A673 (cell line): ENCODE results near the gene USP36. TPM values are rescaled to one million over a fixed set of nuclear protein-coding genes. Genes with fewer than 3 reads are reported as not detected.

Experiments used
- BruUV-seq: library from RNA; stranded (reverse); fragments of 400-500 nt; replicated peaks from 2 replicates; lab custom pipeline; 2021; lab: Mats Ljungman, UMichigan
- CTCF ChIA-PET: fragments of 300-600 bp; sonication (Branson Sonifier 250); formaldehyde crosslinking; loops from one replicate; lab custom pipeline; 2022; ENCODE audit warnings: antibody characterized with exemption; lab: Charles Lee
- POLR2A ChIA-PET: fragments of 300-600 bp; sonication (Branson Sonifier 250); formaldehyde crosslinking; loops from one replicate; lab custom pipeline; 2022; ENCODE audit warnings: antibody characterized with exemption; ENCODE audit not compliant: low non-redundant PET; lab: Charles Lee
- DNase-seq: peaks from one replicate; pipeline ENCODE4 v3.0.0-alpha.2; 2015; ENCODE audit warnings: low spot score
- H3K27ac ChIP-seq: fragments of 200-600 bp; sonication (generic); 2 replicates; pipeline ENCODE4 v1.5.1; 2016; ENCODE audit warnings: mixed run types, low read depth, mild to moderate bottlenecking, mixed read lengths, antibody characterized with exemption, low read length; ENCODE audit not compliant: poor library complexity, severe bottlenecking
- H3K27me3 ChIP-seq: fragments of 200-600 bp; sonication (generic); replicated peaks from 2 replicates; pipeline ENCODE4 v1.6.1; 2017; ENCODE audit warnings: mixed run types, low read depth, mild to moderate bottlenecking, mixed read lengths, antibody characterized with exemption, low read length; ENCODE audit not compliant: insufficient read depth, poor library complexity
- H3K36me3 ChIP-seq: fragments of 200-600 bp; sonication (generic); 2 replicates; pipeline ENCODE4 v1.6.1; 2016; ENCODE audit warnings: mixed run types, mild to moderate bottlenecking, mixed read lengths, antibody characterized with exemption, low read length; ENCODE audit not compliant: insufficient read depth, poor library complexity, severe bottlenecking
- H3K4me1 ChIP-seq: fragments of 200-600 bp; sonication (generic); 2 replicates; pipeline ENCODE4 v1.6.1; 2017; ENCODE audit warnings: mixed run types, mild to moderate bottlenecking, mixed read lengths, antibody characterized with exemption, low read length; ENCODE audit not compliant: insufficient read depth, poor library complexity, severe bottlenecking
- H3K4me3 ChIP-seq: fragments of 200-600 bp; sonication (generic); 2 replicates; pipeline ENCODE4 v1.5.1; 2016; ENCODE audit warnings: low read depth, mixed run types, mild to moderate bottlenecking, mixed read lengths, low read length; ENCODE audit not compliant: poor library complexity, severe bottlenecking
- H3K9me3 ChIP-seq: fragments of 200-600 bp; sonication (generic); 2 replicates; pipeline ENCODE4 v1.6.1; 2016; ENCODE audit warnings: mixed run types, low read depth, mild to moderate bottlenecking, mixed read lengths, antibody characterized with exemption, low read length; ENCODE audit not compliant: poor library complexity, severe bottlenecking
- EZH2 ChIP-seq: fragments of 200-600 bp; sonication (generic); IDR thresholded peaks from 2 replicates; pipeline ENCODE4 v1.6.1; 2017; ENCODE audit warnings: borderline replicate concordance, low read depth, mild to moderate bottlenecking, mixed read lengths, antibody characterized with exemption, low read length; ENCODE audit not compliant: poor library complexity, severe bottlenecking
- intact Hi-C: fragments of 100-400 bp; cut with micrococcal nuclease; formaldehyde crosslinking; loops from one replicate; pipeline ENCODE4 v1.10.0; 2022; ENCODE audit not compliant: unreplicated experiment
- total RNA-seq: library from RNA; stranded (reverse); gene quantifications from 2 replicates; pipeline ENCODE4 v1.2.3, GENCODE V29; 2021
- TF ChIP-seq, protein P1 (sequence below): fragments of 300-800, 200-600 bp; sonication (generic); conservative IDR thresholded peaks from 2 replicates; pipeline ENCODE4 v1.5.1; 2017; ENCODE audit warnings: low read depth, mild to moderate bottlenecking, antibody characterized with exemption, low read length, moderate library complexity, mixed read lengths

Gene USP36
- total RNA-seq, 1 experiment from 2014 or later, result 74.9 TPM

DNA sequence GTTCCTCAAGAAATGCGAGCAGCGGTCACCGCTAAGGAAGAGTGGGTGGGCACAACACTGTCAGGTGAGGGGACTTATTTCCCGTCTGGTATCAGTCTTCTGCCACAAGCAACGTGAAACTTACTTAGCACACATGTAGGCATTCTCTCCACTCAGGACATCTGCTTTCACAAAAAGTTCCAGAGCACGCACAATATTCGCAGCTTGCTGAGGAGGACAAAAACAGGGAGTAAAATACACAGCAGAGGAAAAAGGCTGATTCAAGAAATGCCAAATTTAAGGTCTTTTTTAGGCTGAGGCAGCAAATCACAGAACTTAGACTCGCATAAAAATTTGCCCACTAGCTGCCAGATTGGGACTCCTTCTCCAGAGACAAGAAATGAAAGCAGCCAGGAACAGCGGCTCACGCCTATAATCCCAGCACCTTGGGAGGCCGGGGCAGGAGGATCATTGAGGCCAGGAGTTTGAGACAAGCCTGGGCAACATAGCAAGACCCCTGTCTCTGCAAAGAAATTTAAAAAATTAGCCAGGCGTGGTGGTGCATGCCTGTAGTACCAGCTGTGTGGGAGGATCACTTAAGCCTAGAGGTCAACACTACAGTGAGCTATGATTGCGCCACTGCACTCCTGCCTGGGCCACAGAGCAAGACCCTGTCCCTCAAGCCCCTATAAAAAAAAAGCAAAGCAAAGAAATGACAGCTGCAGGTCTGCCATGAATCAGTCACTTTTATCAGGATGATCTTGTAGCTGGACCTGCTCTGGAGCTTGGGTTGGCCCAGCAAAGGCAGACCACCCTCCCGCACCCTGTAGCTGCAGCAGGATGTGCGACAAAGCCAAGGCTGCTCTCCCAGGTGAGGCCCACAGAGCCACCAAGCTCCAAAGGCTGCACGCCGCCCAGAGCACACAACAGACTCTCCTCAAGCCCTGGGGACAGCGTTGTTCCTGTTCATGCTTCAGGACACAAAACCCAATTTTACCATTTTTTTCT is 20.5 kb downstream of the USP36 start:
- peaks cover 19% of the 10 kb centered on the region for H3K4me1 ChIP-seq
- no TSS peak for BruUV-seq
- H3K4me3 ChIP-seq, result no peak overlapping the region
- no peak for TF ChIP-seq EZH2
- TF ChIP-seq, protein P1, sequence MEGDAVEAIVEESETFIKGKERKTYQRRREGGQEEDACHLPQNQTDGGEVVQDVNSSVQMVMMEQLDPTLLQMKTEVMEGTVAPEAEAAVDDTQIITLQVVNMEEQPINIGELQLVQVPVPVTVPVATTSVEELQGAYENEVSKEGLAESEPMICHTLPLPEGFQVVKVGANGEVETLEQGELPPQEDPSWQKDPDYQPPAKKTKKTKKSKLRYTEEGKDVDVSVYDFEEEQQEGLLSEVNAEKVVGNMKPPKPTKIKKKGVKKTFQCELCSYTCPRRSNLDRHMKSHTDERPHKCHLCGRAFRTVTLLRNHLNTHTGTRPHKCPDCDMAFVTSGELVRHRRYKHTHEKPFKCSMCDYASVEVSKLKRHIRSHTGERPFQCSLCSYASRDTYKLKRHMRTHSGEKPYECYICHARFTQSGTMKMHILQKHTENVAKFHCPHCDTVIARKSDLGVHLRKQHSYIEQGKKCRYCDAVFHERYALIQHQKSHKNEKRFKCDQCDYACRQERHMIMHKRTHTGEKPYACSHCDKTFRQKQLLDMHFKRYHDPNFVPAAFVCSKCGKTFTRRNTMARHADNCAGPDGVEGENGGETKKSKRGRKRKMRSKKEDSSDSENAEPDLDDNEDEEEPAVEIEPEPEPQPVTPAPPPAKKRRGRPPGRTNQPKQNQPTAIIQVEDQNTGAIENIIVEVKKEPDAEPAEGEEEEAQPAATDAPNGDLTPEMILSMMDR, result no peak
- CTCF ChIA-PET, result no interaction called here
- no peak for DNase-seq
- H3K27ac ChIP-seq, result peak overlapping the region; percentile 69
- H3K27me3 ChIP-seq, result no peaks in the 10 kb centered on the region
- peaks cover 70% of the 10 kb centered on the region for H3K36me3 ChIP-seq
- POLR2A ChIA-PET, result no interaction called here
- intact Hi-C loops, result no loop called here
- H3K9me3 ChIP-seq, result no peaks in the 10 kb centered on the region

DNA sequence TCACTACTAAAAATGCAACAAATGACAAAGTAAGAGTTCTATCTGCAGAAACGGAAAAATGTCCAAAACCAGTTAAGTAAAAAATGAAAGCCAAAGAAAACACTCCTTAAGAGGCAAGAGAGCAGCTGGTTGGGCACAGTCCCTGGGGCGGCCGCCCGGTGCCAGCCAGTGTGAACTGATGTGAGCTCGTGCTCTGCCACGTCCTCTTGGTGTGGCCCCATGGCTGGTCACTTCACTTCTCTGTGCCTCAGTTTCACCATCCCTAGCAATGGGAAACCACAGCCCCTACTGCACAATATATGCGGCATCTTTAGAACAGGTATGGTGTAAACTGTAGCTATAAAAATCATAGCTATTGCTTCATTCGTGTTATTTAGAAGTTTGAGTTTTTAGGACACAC is 21.2 kb downstream of the USP36 start:
- Histone ChIP-seq H3K27ac (peak overlapping the region; percentile 69), H3K36me3 (peaks cover 66% of the 10 kb centered on the region), H3K4me1 (peaks cover 19% of the 10 kb centered on the region), H3K27me3 (no peaks in the 10 kb centered on the region), H3K4me3 (no peak overlapping the region), H3K9me3 (no peaks in the 10 kb centered on the region)
- no peak for DNase-seq
- ChIA-PET POLR2A (no interaction called here), CTCF (interaction anchor here (0.9 kb wide), 1 partner anchor 322 kb away, joined by 3 read pairs; no protein-coding TSS in a partner anchor)
- BruUV-seq, result no TSS peak
- intact Hi-C loops, result no loop called here
- no peak for TF ChIP-seq EZH2
- TF ChIP-seq, protein P1, result no peak

DNA sequence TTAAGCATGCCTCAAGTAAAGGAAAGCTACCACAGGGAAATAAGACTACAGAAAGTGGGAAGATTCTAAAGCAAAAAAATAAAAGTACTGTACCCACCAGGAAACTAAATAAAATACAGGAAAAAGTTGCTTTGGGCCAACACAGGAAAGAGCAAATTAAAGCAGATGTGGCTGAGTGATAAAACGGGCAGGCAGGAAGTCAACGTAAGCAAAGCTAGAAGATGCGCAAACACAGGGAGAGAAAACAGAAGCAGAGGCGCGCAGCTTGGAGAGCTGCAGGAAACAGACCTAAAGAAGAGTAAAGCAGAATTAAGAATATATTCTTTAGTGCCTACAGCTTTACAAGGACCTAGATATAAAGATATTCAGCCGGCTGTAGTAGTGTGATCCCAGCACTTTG is 21.7 kb downstream of the USP36 start:
- H3K27ac ChIP-seq, result peak overlapping the region; percentile 69
- POLR2A ChIA-PET, result no interaction called here
- TF ChIP-seq, protein P1, result no peak
- TF ChIP-seq EZH2, result no peak

More for the DNA sequence above, 21.7 kb downstream of the USP36 start:
- CTCF ChIA-PET, result interaction anchor here (0.9 kb wide), 1 partner anchor 322 kb away, joined by 3 read pairs; no protein-coding TSS in a partner anchor
- H3K4me3 ChIP-seq, result no peak overlapping the region
- no TSS peak for BruUV-seq
- H3K9me3 ChIP-seq, result no peaks in the 10 kb centered on the region
- no peaks in the 10 kb centered on the region for H3K27me3 ChIP-seq
- H3K36me3 ChIP-seq, result peaks cover 66% of the 10 kb centered on the region
- peaks cover 19% of the 10 kb centered on the region for H3K4me1 ChIP-seq
- intact Hi-C loops, result no loop called here
- DNase-seq, result peak; percentile 75
